Measurements from ENCODE around the gene WNK1. TPM values are rescaled to one million over a fixed set of nuclear protein-coding genes. Genes with fewer than 3 reads are reported as not detected.

Gene WNK1
- polyA plus RNA-seq, 3 donors: 8.7 to 57.2 (median 20.9) TPM

GRCh38 chr12:912466-913235, 160.3 kb downstream of the WNK1 start:
- H3K9me3 Mint-ChIP-seq: peaks cover 0 to 5% (median 0%) of the 10 kb centered on the region in 7 donors
- H4K20me1 ChIP-seq (ENCODE audit: insufficient read depth, low read length): peaks cover 63% of the 10 kb centered on the region
- no peaks in the 10 kb centered on the region for H3K27me3 ChIP-seq (ENCODE audit: control insufficient read depth in 2 of 2, insufficient read depth in 2 of 2, low read length in 2 of 2)
- H3K4me1 ChIP-seq (ENCODE audit: control insufficient read depth in 1 of 2, insufficient read depth in 2 of 2, low read length in 2 of 2): peaks cover 16 to 26% of the 10 kb centered on the region in 2 donors
- H3K27me3 Mint-ChIP-seq (ENCODE audit: low read depth in 3 of 3): peaks cover 0 to 3% (median 0%) of the 10 kb centered on the region in 3 donors
- intact Hi-C loops (cut with micrococcal nuclease): loop anchor here in 1 of 2 donors (5.0 kb wide), 1 partner anchor 35 kb away; the partner anchor contains the start of gene RAD52
- H3K4me1 Mint-ChIP-seq: peaks cover 35% of the 10 kb centered on the region
- peaks cover 72 to 88% of the 10 kb centered on the region in 2 donors for H3K36me3 Mint-ChIP-seq
- peak overlapping the region in 1 of 7 donors; percentile 45 for H3K27ac Mint-ChIP-seq
- no peaks in the 10 kb centered on the region for H3K9me3 ChIP-seq (replicated peaks in 1 of 2; ENCODE audit: control insufficient read depth in 1 of 2, insufficient read depth in 1 of 2, low read length in 2 of 2)
- no peak for TF ChIP-seq CTCF (IDR thresholded peaks at IDR 0.05)
- H3K4me2 ChIP-seq (replicated peaks; ENCODE audit: extremely low read depth, low read length, poor library complexity, severe bottlenecking): no peak overlapping the region
- H3K36me3 ChIP-seq (replicated peaks in 1 of 2; ENCODE audit: control insufficient read depth in 1 of 2, insufficient read depth in 2 of 2, low read length in 2 of 2): peaks cover 55 to 91% of the 10 kb centered on the region in 2 donors
- H2AFZ ChIP-seq (ENCODE audit: insufficient read depth, low read depth, low read length, poor library complexity, severe bottlenecking): no peak overlapping the region
- H3K27ac ChIP-seq (ENCODE audit: low read depth in 1 of 2, low read length in 2 of 2): no peak overlapping the region
- no peaks in the 10 kb centered on the region for H3K79me2 ChIP-seq (ENCODE audit: insufficient read depth, low read length)
- 80% methylated on average over 1 of the region's 7 CpGs for WGBS (ENCODE audit: insufficient coverage)
- H3K4me3 ChIP-seq (replicated peaks in 1 of 3; ENCODE audit: low read depth in 2 of 3, low read length in 3 of 3): no peak overlapping the region
- no peak for DNase-seq
- no peak overlapping the region for H3K9ac ChIP-seq (ENCODE audit: insufficient read depth, low read length, poor library complexity, severe bottlenecking)
- H3K4me3 Mint-ChIP-seq: no peak overlapping the region

- WGBS (ENCODE audit: insufficient coverage): 18% methylated on average over 7 of the region's 15 CpGs
- Histone ChIP-seq H3K79me2 (ENCODE audit: insufficient read depth, low read length) (no peaks in the 10 kb centered on the region), H4K20me1 (ENCODE audit: insufficient read depth, low read length) (peaks cover 57% of the 10 kb centered on the region), H2AFZ (ENCODE audit: insufficient read depth, low read depth, low read length, poor library complexity, severe bottlenecking) (no peak overlapping the region), H3K9me3 (replicated peaks in 1 of 2; ENCODE audit: control insufficient read depth in 1 of 2, insufficient read depth in 1 of 2, low read length in 2 of 2) (no peaks in the 10 kb centered on the region), H3K27ac (ENCODE audit: low read depth in 1 of 2, low read length in 2 of 2) (peak overlapping the region in 1 of 2 donors; percentile 17), H3K36me3 (replicated peaks in 1 of 2; ENCODE audit: control insufficient read depth in 1 of 2, insufficient read depth in 2 of 2, low read length in 2 of 2) (peaks cover 49 to 90% of the 10 kb centered on the region in 2 donors), H3K4me1 (ENCODE audit: control insufficient read depth in 1 of 2, insufficient read depth in 2 of 2, low read length in 2 of 2) (peaks cover 16 to 26% of the 10 kb centered on the region in 2 donors), H3K4me2 (replicated peaks; ENCODE audit: extremely low read depth, low read length, poor library complexity, severe bottlenecking) (no peak overlapping the region), H3K4me3 (replicated peaks in 1 of 3; ENCODE audit: low read depth in 2 of 3, low read length in 3 of 3) (no peak overlapping the region), H3K27me3 (ENCODE audit: control insufficient read depth in 2 of 2, insufficient read depth in 2 of 2, low read length in 2 of 2) (no peaks in the 10 kb centered on the region), H3K9ac (ENCODE audit: insufficient read depth, low read length, poor library complexity, severe bottlenecking) (no peak overlapping the region)
- H3K27ac Mint-ChIP-seq: peak overlapping the region in 3 of 7 donors; percentile 37 to 80 (median 55)
- intact Hi-C loops (cut with micrococcal nuclease): loop anchor here in 1 of 2 donors (5.0 kb wide), 1 partner anchor 33 kb away; the partner anchor contains the start of gene RAD52
- H3K27me3 Mint-ChIP-seq (ENCODE audit: low read depth in 3 of 3): peaks cover 0 to 2% (median 2%) of the 10 kb centered on the region in 3 donors
- peaks cover 0 to 5% (median 0%) of the 10 kb centered on the region in 7 donors for H3K9me3 Mint-ChIP-seq
- H3K4me3 Mint-ChIP-seq: no peak overlapping the region
- H3K4me1 Mint-ChIP-seq: peaks cover 35% of the 10 kb centered on the region
- TF ChIP-seq CTCF (IDR thresholded peaks at IDR 0.05): no peak
- peaks cover 69 to 85% of the 10 kb centered on the region in 2 donors for H3K36me3 Mint-ChIP-seq
- DNase-seq: peak in 2 of 3 donors; percentile 3 to 14
Measured at GRCh38 chr12:913919-914698, 161.7 kb downstream of the WNK1 start.
